Epithelial cell of esophagus (primary cell): ENCODE results near the gene ABR.
A peak's percentile ranks its signal among the peaks of the same experiment; 100 is the strongest.
"Not testable (repeated sequence)": the region's sequence is repeated elsewhere in the genome, so short reads cannot be mapped to it uniquely, and the experiment has no call there.

Source experiments
- DNase-seq: peaks from one replicate; pipeline ENCODE4 v3.0.0; 2010; ENCODE audit warnings: low read depth
- H3K4me3 ChIP-seq: 2 replicates; pipeline ENCODE4 v1.5.1; 2011; ENCODE audit warnings: mild to moderate bottlenecking, low read length, control low read depth
- TF ChIP-seq, protein P1 (sequence below): IDR thresholded peaks from 2 replicates; pipeline ENCODE4 v1.5.1; 2011; ENCODE audit warnings: low read depth, mild to moderate bottlenecking, low read length, control low read depth, inconsistent platforms; ENCODE audit not compliant: insufficient read depth; ENCODE audit errors: missing control alignments

Gene ABR

DNA sequence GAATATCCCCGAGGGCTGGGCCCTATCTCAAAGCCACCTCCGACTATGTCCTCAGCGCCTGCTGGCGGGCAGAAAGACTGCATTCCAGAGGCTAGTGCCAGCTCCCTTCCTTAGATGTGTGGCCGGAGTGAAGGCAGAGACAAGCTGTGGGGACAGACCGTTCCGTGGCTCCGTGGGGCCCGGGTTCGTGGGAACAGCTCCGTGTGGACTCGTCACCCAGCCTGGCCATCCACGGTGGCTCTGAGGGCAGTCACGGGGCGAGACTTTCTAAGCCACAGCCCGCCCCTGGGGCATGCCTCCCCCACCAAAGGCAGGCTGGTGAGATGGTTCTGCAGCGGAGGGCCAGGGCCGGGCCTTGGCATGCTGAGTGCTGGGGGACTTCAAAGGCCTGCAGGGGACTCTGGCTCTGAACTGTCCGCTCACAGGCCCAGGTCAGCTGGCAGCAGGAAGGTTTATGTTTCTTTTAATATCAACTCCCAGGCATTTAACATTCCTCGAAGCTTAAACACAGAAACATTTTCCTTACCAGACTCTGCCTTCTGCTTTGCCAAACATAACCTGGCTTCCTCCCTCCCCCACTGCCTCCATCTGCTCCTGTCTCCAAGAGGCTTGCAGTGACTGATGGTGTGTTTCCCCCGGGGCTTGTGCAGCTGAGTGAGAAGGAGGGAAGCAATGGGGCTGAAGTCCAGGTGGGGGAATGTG lies 132.5 kb downstream of the ABR start:
- H3K4me3 ChIP-seq = no peak overlapping the region
- no peak for DNase-seq
- TF ChIP-seq, protein P1, sequence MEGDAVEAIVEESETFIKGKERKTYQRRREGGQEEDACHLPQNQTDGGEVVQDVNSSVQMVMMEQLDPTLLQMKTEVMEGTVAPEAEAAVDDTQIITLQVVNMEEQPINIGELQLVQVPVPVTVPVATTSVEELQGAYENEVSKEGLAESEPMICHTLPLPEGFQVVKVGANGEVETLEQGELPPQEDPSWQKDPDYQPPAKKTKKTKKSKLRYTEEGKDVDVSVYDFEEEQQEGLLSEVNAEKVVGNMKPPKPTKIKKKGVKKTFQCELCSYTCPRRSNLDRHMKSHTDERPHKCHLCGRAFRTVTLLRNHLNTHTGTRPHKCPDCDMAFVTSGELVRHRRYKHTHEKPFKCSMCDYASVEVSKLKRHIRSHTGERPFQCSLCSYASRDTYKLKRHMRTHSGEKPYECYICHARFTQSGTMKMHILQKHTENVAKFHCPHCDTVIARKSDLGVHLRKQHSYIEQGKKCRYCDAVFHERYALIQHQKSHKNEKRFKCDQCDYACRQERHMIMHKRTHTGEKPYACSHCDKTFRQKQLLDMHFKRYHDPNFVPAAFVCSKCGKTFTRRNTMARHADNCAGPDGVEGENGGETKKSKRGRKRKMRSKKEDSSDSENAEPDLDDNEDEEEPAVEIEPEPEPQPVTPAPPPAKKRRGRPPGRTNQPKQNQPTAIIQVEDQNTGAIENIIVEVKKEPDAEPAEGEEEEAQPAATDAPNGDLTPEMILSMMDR = peak; percentile 12

DNA sequence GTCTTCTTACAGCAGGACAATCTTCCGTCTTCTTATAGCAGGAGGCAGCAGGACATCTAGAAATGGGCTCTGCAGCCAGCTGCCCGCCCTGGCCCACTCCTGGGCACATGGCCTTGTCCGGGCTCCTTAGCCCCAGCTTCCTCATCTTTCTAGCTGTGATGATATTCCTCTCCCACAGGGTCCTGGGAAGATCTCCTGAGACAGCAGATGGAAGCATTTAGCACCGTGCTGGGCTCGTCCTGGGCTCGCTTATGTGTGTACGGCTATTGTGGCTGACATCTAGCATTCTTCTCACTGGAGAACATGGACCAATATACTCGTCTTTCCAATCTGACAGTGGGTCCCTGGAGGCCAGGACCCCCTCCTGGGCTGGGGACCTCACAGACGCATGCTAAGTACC lies 134.3 kb downstream of the ABR start:
- DNase-seq = no peak
- H3K4me3 ChIP-seq = no peak overlapping the region
- TF ChIP-seq, protein P1 = no peak

DNA sequence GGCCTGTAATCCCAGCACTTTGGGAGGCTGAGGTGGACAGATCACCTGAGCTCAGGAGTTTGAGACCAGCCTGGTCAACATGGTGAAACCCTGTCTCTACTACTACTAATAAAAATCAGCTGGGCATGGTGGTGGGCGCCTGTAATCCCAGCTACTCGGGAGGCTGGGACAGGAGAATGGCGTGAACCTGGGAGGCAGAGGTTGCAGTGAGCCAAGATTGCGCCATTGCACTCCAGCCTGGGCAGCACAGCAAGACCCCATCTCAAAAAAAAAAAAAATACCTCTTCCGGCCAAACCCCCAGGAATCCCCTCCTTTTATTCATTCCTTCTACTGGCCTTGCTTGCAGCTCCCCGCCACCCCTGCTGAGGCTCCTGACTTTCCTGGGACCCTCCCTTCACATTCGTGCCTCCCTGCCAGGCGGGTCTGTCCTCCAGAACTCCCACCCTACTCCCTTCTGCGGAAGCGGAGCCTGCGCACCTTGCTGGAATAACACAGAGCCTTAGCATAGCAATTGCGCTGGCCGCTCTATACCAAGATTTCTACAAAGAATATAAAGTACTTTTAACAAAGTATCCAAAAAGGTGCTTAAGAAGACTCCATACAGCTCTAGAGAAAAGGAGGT lies 135.3 kb downstream of the ABR start:
- not testable (repeated sequence) for H3K4me3 ChIP-seq, DNase-seq

DNA sequence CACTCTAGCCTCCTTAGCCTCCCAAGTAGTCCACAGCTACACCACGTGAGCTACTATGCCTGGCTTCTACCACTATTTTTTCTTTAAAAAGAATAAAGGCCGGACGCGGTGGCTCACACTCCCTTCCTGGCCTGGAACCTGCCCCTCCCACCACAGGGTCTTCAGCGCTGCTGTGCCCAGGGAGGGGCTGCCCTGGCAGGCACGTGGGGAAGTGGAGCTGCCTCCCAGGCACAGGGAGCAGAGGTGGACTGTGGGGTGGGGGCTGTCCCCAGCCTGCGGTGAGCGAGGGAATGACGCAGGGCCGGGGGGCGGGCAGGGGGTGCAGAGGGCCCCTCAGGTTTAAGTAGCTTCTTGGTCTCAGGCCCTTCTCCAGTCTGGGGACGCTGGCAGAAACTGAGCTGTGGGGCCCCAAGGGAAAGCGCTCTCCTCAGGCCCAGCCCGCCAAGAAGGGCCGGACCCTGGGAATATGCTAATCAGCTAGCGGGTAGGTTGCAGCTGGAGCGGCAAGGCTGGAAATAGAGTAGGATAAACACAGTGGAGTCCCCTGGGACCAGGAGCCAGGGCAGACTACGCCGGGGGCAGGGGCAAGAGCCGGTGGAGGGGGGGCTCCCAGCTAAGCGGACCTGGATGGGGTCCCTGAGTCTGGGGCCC lies 136.1 kb downstream of the ABR start:
- TF ChIP-seq, protein P1 = no peak
- H3K4me3 ChIP-seq = no peak overlapping the region
- no peak for DNase-seq

DNA sequence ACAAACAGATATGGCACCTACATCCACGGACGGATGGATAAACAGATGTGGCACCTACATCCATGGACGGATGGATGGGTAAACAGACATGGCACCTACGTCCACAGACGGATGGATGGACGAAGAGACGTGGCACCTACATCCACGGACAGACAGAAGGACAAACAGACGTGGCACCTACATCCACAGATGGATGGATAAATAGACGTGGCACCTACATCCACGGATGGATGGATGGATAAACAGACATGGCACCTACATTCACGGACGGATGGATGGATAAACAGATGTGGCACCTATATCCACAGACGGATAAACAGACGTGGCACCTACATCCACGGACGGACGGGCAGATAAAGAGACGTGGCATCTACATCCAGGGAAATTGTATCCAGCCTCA lies 137.3 kb downstream of the ABR start:
- TF ChIP-seq, protein P1 = no peak
- DNase-seq = no peak
- no peak overlapping the region for H3K4me3 ChIP-seq

DNA sequence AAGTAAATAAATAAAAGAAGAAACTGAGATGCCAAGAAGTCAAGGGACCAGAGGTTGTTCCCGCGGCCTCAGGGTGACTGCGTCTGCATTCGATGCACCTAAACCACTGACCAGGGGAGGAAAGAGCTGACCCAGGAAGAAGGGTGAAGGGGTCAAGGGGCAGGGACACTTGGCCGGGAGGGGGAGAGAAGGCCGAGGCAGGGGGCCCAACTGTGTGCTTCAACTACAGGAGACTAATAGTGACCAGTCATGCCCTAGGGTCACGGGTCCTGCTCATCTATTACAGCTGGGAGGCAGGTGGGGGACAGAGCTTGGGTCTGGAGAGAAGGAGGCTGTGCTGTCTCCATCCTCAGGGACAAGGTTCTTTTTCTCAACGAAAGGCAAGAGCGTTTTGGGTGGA lies 138.0 kb downstream of the ABR start:
- no peak overlapping the region for H3K4me3 ChIP-seq
- TF ChIP-seq, protein P1 = no peak
- no peak for DNase-seq

DNA sequence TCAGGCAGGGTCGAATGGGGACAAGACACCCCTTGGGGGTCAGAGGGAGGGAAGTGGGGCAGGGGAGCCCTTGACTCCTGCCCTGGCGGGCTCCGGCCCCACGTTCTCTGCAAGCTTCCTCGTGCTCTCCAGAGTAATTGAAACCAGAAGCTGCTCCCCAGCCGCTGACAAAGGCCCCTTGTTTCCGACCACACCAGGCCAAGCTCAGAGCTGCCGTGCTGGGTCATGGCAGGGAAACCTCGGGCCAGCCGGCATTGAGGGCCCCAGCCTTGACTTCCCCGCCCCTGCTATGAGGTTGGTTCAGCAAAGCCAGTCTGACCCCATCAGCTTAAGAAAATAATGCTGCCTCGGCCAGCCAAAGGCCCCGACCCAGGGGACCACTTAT lies 139.6 kb downstream of the ABR start:
- TF ChIP-seq, protein P1 = no peak

More for the DNA sequence above, 139.6 kb downstream of the ABR start:
- no peak overlapping the region for H3K4me3 ChIP-seq
- no peak for DNase-seq
